ENCODE data around the gene GJB3.

DNA sequence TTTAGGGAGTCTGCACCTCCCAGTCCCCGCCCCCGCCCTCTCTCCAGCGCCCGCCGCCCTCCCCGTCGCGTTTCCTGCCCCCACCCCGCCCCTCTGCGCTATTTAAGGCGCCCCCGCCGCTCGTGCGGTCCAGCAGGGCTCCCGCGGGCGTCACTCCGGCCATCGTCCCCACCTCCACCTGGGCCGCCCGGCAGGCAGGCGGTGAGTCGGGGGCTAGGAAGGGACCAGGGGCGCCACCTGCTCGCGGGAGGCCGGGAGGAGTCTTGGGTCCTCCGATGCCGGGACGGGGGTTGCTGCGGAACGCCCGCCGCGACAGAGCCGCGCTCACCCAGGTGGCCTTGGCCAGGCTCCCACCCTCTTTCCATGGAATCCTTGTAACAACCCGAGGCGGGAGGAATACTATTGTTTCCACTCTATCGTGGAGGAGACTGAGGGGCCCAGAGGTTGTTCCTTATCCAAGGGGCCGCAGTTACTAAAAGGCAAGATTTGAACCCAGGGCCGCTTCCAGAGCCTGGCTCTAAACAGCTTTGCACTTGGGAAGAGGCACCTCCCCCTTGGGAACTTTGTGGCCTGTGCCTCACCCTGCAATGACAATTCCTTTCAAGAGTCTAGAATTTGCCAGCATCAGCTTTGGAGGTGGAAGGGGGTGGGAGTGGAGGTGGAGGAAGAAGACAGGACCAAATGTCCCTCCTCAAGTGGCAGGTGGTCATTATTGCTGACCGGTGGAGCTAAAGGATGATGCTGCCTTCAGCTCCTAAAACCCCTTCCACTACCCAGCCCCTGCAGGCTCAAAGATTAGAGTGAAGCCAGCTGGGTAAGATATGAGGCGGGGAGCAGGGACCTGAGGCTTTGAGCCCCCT, 12.1 kb downstream of the GJB3 start, which contains the start of gene GJA4:
- TF ChIP-seq TCF7 (IDR thresholded peaks at IDR 0.05; ENCODE audit: borderline replicate concordance) = no peak
- TF ChIP-seq, protein P1, sequence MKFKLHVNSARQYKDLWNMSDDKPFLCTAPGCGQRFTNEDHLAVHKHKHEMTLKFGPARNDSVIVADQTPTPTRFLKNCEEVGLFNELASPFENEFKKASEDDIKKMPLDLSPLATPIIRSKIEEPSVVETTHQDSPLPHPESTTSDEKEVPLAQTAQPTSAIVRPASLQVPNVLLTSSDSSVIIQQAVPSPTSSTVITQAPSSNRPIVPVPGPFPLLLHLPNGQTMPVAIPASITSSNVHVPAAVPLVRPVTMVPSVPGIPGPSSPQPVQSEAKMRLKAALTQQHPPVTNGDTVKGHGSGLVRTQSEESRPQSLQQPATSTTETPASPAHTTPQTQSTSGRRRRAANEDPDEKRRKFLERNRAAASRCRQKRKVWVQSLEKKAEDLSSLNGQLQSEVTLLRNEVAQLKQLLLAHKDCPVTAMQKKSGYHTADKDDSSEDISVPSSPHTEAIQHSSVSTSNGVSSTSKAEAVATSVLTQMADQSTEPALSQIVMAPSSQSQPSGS (CRISPR knock-in tag; IDR thresholded peaks at IDR 0.05) = no peak
- no peak for TF ChIP-seq MAFK (IDR thresholded peaks at IDR 0.05; ENCODE audit: low read length)
- no peak for TF ChIP-seq NCOA1 (IDR thresholded peaks at IDR 0.05; ENCODE audit: low read depth)
- no peak for TF ChIP-seq ATF1 (CRISPR knock-in tag; IDR thresholded peaks at IDR 0.05)
- TF ChIP-seq ATF1 (tag; IDR thresholded peaks at IDR 0.05) = no peak
- no peak for TF ChIP-seq FOXM1 (IDR thresholded peaks at IDR 0.05; ENCODE audit: low read depth)
- TF ChIP-seq FOXM1 (CRISPR knock-in tag; IDR thresholded peaks at IDR 0.05; ENCODE audit: low read depth) = no peak
- TF ChIP-seq, protein P2, sequence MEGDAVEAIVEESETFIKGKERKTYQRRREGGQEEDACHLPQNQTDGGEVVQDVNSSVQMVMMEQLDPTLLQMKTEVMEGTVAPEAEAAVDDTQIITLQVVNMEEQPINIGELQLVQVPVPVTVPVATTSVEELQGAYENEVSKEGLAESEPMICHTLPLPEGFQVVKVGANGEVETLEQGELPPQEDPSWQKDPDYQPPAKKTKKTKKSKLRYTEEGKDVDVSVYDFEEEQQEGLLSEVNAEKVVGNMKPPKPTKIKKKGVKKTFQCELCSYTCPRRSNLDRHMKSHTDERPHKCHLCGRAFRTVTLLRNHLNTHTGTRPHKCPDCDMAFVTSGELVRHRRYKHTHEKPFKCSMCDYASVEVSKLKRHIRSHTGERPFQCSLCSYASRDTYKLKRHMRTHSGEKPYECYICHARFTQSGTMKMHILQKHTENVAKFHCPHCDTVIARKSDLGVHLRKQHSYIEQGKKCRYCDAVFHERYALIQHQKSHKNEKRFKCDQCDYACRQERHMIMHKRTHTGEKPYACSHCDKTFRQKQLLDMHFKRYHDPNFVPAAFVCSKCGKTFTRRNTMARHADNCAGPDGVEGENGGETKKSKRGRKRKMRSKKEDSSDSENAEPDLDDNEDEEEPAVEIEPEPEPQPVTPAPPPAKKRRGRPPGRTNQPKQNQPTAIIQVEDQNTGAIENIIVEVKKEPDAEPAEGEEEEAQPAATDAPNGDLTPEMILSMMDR (IDR thresholded peaks at IDR 0.05 in 2 of 3, conservative IDR thresholded peaks at IDR 0.05 in 1 of 3; ENCODE audit: insufficient read depth in 2 of 3, low read depth in 1 of 3, low read length in 3 of 3) = no peak
- no peak for TF ChIP-seq CREM (IDR thresholded peaks at IDR 0.05; ENCODE audit: low read depth)
- TF ChIP-seq, protein P3, sequence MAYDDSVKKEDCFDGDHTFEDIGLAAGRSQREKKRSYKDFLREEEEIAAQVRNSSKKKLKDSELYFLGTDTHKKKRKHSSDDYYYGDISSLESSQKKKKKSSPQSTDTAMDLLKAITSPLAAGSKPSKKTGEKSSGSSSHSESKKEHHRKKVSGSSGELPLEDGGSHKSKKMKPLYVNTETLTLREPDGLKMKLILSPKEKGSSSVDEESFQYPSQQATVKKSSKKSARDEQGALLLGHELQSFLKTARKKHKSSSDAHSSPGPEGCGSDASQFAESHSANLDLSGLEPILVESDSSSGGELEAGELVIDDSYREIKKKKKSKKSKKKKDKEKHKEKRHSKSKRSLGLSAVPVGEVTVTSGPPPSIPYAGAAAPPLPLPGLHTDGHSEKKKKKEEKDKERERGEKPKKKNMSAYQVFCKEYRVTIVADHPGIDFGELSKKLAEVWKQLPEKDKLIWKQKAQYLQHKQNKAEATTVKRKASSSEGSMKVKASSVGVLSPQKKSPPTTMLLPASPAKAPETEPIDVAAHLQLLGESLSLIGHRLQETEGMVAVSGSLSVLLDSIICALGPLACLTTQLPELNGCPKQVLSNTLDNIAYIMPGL (CRISPR knock-in tag; IDR thresholded peaks at IDR 0.05) = no peak
- no peak for TF ChIP-seq POLR2AphosphoS5 (IDR thresholded peaks at IDR 0.05; ENCODE audit: control insufficient read depth, insufficient read depth, low read depth, low read length)

Measured in K562 (cell line).